Lower leg skin (tissue), 3 donors: ENCODE measurements around the gene SLC17A8.

ENCODE experiments used
- CTCF ChIP-seq, 3 donors: fragments of 450-650 bp; IDR thresholded peaks; one replicate each; pipeline ENCODE4 v1.5.1; 2016; ENCODE audit warnings: antibody characterized with exemption in 3 of 3, mild to moderate bottlenecking in 3 of 3, moderate library complexity in 2 of 3
- POLR2A ChIP-seq, 2 donors: fragments of 450-650 bp; IDR thresholded peaks; one replicate each; pipeline ENCODE4 v1.6.1; 2016 to 2017; ENCODE audit warnings: antibody characterized with exemption in 2 of 2, mild to moderate bottlenecking in 1 of 2, moderate library complexity in 1 of 2

GRCh38 chr12:100434177-100434576 is 77.3 kb downstream of the SLC17A8 start:
- TF ChIP-seq CTCF (IDR thresholded peaks at IDR 0.05) = no peak
- TF ChIP-seq POLR2A (IDR thresholded peaks at IDR 0.05) = no peak
